SJCRH30 (cell line): ENCODE measurements around the gene ACOT7. TPM values are rescaled to one million over a fixed set of nuclear protein-coding genes. Genes with fewer than 3 reads are reported as not detected.

Experiments
- DNase-seq, 2 experiments: peaks; one replicate each; pipeline ENCODE4 v3.0.0-alpha.2; 2015 to 2020
- H3K27ac ChIP-seq: fragments of 250-450 bp; sonication (Bioruptor Pico); 2 replicates; pipeline ENCODE4 v1.5.1; 2020; ENCODE audit warnings: mild to moderate bottlenecking, moderate library complexity
- H3K27me3 ChIP-seq: fragments of 250-450 bp; sonication (Bioruptor Pico); 2 replicates; pipeline ENCODE4 v1.5.1; 2020; ENCODE audit warnings: mild to moderate bottlenecking, moderate library complexity
- H3K36me3 ChIP-seq: fragments of 250-450 bp; sonication (Bioruptor Pico); 2 replicates; pipeline ENCODE4 v1.5.1; 2020; ENCODE audit warnings: mild to moderate bottlenecking, moderate library complexity
- H3K4me1 ChIP-seq: fragments of 250-450 bp; sonication (Bioruptor Pico); 2 replicates; pipeline ENCODE4 v1.5.1; 2020; ENCODE audit warnings: mild to moderate bottlenecking, moderate library complexity
- H3K4me3 ChIP-seq: fragments of 250-450 bp; sonication (Bioruptor Pico); 2 replicates; pipeline ENCODE4 v1.5.1; 2020; ENCODE audit warnings: mild to moderate bottlenecking, moderate library complexity
- H3K9me3 ChIP-seq: fragments of 250-450 bp; sonication (Bioruptor Pico); replicated peaks from 2 replicates; pipeline ENCODE4 v1.5.1; 2020; ENCODE audit warnings: mild to moderate bottlenecking, moderate library complexity
- total RNA-seq: library from RNA; depleted of rRNA; stranded (reverse); fragments of >200 nt; shearing (Covaris generic); gene quantifications from 2 replicates; pipeline ENCODE4 v1.2.3, GENCODE V29; 2014

ACOT7 gene
- total RNA-seq, 1 experiment from 2014 or later, result 51.2 TPM

GRCh38 chr1:6298940-6299465 is 94.6 kb downstream of the ACOT7 start:
- Histone ChIP-seq H3K9me3 (no peaks in the 10 kb centered on the region), H3K36me3 (peaks cover 10% of the 10 kb centered on the region), H3K27me3 (no peaks in the 10 kb centered on the region), H3K4me1 (peaks cover 44% of the 10 kb centered on the region), H3K4me3 (no peak overlapping the region), H3K27ac (peak overlapping the region; percentile 79)
- peak; percentile 34 to 52 for DNase-seq

DNA sequence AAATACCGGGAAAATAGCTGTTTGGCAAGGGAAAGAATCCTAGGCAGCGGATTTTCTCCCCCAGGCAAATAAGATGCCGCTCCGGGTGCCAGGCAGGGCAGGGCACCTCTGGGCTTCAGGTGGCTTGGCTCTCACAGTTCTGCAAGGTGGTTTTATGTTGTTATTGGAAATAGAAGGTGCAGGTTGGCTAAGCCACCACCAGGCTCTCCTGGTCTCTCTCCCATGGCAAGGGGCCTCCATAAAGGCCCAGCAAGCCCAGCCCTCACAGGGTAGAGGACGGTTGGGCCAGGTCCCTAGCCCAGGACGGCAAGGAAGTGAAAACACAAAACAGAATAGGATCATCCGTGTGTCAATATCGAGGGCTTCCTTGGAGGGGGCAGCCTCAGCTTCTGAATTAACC is 95.0 kb downstream of the ACOT7 start:
- no peak overlapping the region for H3K4me3 ChIP-seq
- DNase-seq, result no peak
- peak overlapping the region; percentile 79 for H3K27ac ChIP-seq

GRCh38 chr1:6295910-6296309 is 97.7 kb downstream of the ACOT7 start:
- Histone ChIP-seq H3K27ac (no peak overlapping the region), H3K36me3 (peaks cover 2% of the 10 kb centered on the region; the same call in 1 of the 2 replicates), H3K27me3 (no peaks in the 10 kb centered on the region), H3K9me3 (no peaks in the 10 kb centered on the region), H3K4me3 (no peak overlapping the region), H3K4me1 (peaks cover 54% of the 10 kb centered on the region)
- no peak for DNase-seq

More for the DNA sequence above, 95.0 kb downstream of the ACOT7 start:
- Histone ChIP-seq H3K27me3 (no peaks in the 10 kb centered on the region), H3K9me3 (no peaks in the 10 kb centered on the region), H3K36me3 (peaks cover 10% of the 10 kb centered on the region), H3K4me1 (peaks cover 47% of the 10 kb centered on the region)

DNA sequence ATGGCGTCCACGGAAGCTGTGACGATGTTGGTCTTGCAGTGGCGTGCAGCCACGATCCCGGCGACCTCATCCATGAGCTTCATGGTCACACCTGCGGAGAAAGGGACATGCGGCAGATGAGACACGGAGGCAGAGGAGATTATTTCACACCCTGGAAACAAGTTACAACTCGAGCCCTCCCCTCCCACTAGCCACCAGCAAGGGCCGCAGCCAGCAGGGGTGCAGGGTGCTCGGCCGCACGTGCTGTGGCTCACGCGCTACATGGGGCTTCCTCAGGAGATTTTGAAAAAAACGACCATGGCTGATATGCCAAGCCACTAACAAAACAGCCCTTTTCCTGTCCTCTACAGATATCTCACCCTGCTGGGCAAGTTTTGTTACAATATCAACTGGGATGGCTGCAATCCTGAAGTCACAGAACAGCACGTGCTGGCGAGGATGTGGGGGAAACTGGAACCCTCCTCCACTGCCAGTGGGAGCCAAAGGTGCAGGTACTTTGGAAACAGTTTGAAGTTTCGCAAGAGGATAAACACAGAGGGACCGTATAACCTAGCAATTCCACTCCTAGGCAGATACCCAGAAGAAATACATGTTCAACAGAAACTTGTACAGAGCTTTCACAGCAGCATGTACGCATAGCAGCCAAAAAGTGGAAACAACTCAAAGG is 98.5 kb downstream of the ACOT7 start:
- peaks cover 52% of the 10 kb centered on the region for H3K4me1 ChIP-seq
- no peak overlapping the region for H3K4me3 ChIP-seq
- peak overlapping the region; percentile 30 for H3K27ac ChIP-seq
- H3K36me3 ChIP-seq, result peaks cover 4% of the 10 kb centered on the region; the same call in 1 of the 2 replicates
- no peak for DNase-seq
- H3K27me3 ChIP-seq, result no peaks in the 10 kb centered on the region
- H3K9me3 ChIP-seq, result no peaks in the 10 kb centered on the region

GRCh38 chr1:6294080-6294889 is 99.3 kb downstream of the ACOT7 start:
- peak overlapping the region; percentile 30 for H3K27ac ChIP-seq

GRCh38 chr1:6292102-6292501 is 101.5 kb downstream of the ACOT7 start:
- H3K27ac ChIP-seq, result no peak overlapping the region; the same call in 1 of the 2 replicates
- no peaks in the 10 kb centered on the region for H3K9me3 ChIP-seq
- peaks cover 38% of the 10 kb centered on the region for H3K4me1 ChIP-seq
- H3K4me3 ChIP-seq, result no peak overlapping the region
- peak in 1 of 2 experiments; percentile 2 for DNase-seq
- peaks cover 4% of the 10 kb centered on the region; the same call in 1 of the 2 replicates for H3K36me3 ChIP-seq
- no peaks in the 10 kb centered on the region for H3K27me3 ChIP-seq

More at GRCh38 chr1:6294080-6294889, 99.3 kb downstream of the ACOT7 start:
- no peaks in the 10 kb centered on the region for H3K27me3 ChIP-seq
- peaks cover 44% of the 10 kb centered on the region for H3K4me1 ChIP-seq
- H3K9me3 ChIP-seq, result no peaks in the 10 kb centered on the region
- H3K4me3 ChIP-seq, result no peak overlapping the region
- peaks cover 4% of the 10 kb centered on the region; the same call in 1 of the 2 replicates for H3K36me3 ChIP-seq
- DNase-seq, result peak; percentile 68 to 75

DNA sequence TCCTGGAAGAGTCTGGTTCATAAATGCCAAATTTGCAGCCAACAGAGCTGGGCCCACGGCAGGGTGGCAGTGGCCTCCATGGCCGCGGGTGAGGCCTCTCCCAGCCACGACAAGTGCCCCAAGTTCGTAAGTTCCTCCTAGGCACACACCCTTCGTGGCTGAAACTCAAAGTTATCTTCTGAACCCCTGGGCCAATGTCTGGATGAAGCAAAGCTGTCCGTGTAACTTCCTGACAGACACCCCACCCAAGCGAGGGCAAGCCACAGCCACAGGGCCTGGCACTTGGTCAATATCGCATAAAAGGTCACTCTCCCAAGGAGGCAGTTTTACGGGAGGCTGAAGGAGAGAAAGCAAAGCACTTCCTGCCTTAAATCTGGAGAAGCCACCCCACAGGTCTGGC is 104.9 kb downstream of the ACOT7 start:
- Histone ChIP-seq H3K9me3 (no peaks in the 10 kb centered on the region), H3K4me1 (peaks cover 19% of the 10 kb centered on the region), H3K27ac (no peak overlapping the region), H3K4me3 (no peak overlapping the region), H3K27me3 (no peaks in the 10 kb centered on the region), H3K36me3 (peaks cover 4% of the 10 kb centered on the region; the same call in 1 of the 2 replicates)
- no peak for DNase-seq

GRCh38 chr1:6288026-6288425 is 105.5 kb downstream of the ACOT7 start:
- Histone ChIP-seq H3K9me3 (no peaks in the 10 kb centered on the region), H3K27ac (no peak overlapping the region), H3K27me3 (no peaks in the 10 kb centered on the region), H3K36me3 (peaks cover 4% of the 10 kb centered on the region; the same call in 1 of the 2 replicates), H3K4me1 (peaks cover 18% of the 10 kb centered on the region), H3K4me3 (no peak overlapping the region)
- DNase-seq, result no peak

GRCh38 chr1:6287431-6287886 is 106.1 kb downstream of the ACOT7 start:
- no peak for DNase-seq
- Histone ChIP-seq H3K27ac (no peak overlapping the region), H3K27me3 (no peaks in the 10 kb centered on the region), H3K4me3 (no peak overlapping the region), H3K4me1 (peaks cover 18% of the 10 kb centered on the region), H3K36me3 (0 out of 2 replicates have a peak, but pooled peaks cover 4% of the 10 kb centered on the region), H3K9me3 (no peaks in the 10 kb centered on the region)

DNA sequence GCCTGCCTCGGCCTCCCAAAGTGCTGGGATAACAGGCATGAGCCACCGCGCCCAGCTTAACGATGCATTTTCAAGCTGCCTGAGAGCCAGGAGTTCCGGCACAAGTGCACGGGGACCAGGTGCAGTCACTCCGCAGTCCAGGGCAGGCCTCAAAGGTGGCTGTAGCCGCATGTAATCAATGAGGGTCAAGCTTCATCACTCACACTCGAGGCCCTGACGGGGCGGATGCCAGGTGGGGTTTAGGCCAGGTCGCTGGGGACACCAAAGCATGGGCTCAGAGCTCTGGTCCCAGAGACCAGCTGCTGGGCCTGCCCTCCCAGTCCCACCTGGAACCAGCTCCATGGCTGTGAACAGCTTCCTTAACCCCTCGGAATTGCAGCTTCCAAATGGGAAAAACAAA is 106.5 kb downstream of the ACOT7 start:
- H3K4me1 ChIP-seq, result peaks cover 16% of the 10 kb centered on the region
- no peaks in the 10 kb centered on the region for H3K27me3 ChIP-seq
- no peak for DNase-seq
- H3K36me3 ChIP-seq, result 0 out of 2 replicates have a peak, but pooled peaks cover 4% of the 10 kb centered on the region
- no peaks in the 10 kb centered on the region for H3K9me3 ChIP-seq
- no peak overlapping the region for H3K4me3 ChIP-seq
- no peak overlapping the region for H3K27ac ChIP-seq

DNA sequence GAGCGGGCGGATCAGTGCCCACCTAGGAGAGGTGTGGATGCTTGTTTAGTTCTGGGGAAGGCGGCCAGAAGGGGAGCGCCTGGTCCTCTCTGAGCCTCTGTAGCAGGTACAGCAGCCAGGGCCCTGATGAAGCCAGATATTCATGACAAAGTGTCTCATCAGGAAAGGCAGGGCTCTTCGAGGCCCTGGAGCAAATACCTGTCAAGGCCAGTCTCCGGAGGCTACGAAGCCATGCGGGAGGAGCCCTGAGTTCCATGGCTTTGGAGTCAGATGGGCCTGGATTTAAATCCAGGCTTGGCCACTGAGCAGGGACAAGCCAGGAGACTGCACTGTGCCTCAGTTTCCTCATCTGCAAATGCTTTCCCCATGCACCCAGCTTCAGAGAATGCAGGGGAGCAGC is 107.3 kb downstream of the ACOT7 start:
- Histone ChIP-seq H3K4me3 (no peak overlapping the region), H3K4me1 (peaks cover 14% of the 10 kb centered on the region), H3K9me3 (no peaks in the 10 kb centered on the region), H3K27me3 (no peaks in the 10 kb centered on the region), H3K27ac (no peak overlapping the region), H3K36me3 (0 out of 2 replicates have a peak, but pooled peaks cover 4% of the 10 kb centered on the region)
- DNase-seq, result no peak

- no peak overlapping the region for H3K27ac ChIP-seq
- no peak for DNase-seq
- peaks cover 6% of the 10 kb centered on the region; the same call in 1 of the 2 replicates for H3K4me1 ChIP-seq
- no peaks in the 10 kb centered on the region for H3K9me3 ChIP-seq
- H3K4me3 ChIP-seq, result no peak overlapping the region
- no peaks in the 10 kb centered on the region for H3K36me3 ChIP-seq
- H3K27me3 ChIP-seq, result no peaks in the 10 kb centered on the region
Observed at GRCh38 chr1:6285336-6285735, 108.2 kb downstream of the ACOT7 start.

- no peak overlapping the region for H3K4me3 ChIP-seq
- no peak for DNase-seq
- no peak overlapping the region for H3K27ac ChIP-seq
- H3K36me3 ChIP-seq, result no peaks in the 10 kb centered on the region
- peaks cover 6% of the 10 kb centered on the region; the same call in 1 of the 2 replicates for H3K4me1 ChIP-seq
- no peaks in the 10 kb centered on the region for H3K27me3 ChIP-seq
- no peaks in the 10 kb centered on the region for H3K9me3 ChIP-seq
Observed at GRCh38 chr1:6282577-6283270, 110.8 kb downstream of the ACOT7 start.
